22Rv1 (cell line): ENCODE results near the gene MIS18A.

ENCODE experiments used
- CTCF ChIP-seq: fragments of 450-650 bp; IDR thresholded peaks from 2 replicates; pipeline ENCODE4 v1.5.1; 2017; ENCODE audit warnings: mild to moderate bottlenecking
- ZFX ChIP-seq: fragments of 450-650 bp; IDR thresholded peaks from 2 replicates; pipeline ENCODE4 v1.6.1; 2017; ENCODE audit warnings: antibody characterized with exemption, borderline replicate concordance

- TF ChIP-seq CTCF, result no peak
- TF ChIP-seq ZFX, result no peak
These were observed 6.6 kb upstream of the MIS18A start for GRCh38 chr21:32285476-32285875.
